HG03039 (cell line): Measurements from ENCODE around the gene SYNE3.
"Not testable (repeated sequence)": the region's sequence is repeated elsewhere in the genome, so short reads cannot be mapped to it uniquely, and the experiment has no call there.

Experiments
- ATAC-seq: cut with Tn5 transposase; IDR thresholded peaks from one replicate; pipeline ENCODE4 v1.9.1; 2021; ENCODE audit warnings: mild to moderate bottlenecking, moderate library complexity; ENCODE audit not compliant: unreplicated experiment

The SYNE3 gene

DNA sequence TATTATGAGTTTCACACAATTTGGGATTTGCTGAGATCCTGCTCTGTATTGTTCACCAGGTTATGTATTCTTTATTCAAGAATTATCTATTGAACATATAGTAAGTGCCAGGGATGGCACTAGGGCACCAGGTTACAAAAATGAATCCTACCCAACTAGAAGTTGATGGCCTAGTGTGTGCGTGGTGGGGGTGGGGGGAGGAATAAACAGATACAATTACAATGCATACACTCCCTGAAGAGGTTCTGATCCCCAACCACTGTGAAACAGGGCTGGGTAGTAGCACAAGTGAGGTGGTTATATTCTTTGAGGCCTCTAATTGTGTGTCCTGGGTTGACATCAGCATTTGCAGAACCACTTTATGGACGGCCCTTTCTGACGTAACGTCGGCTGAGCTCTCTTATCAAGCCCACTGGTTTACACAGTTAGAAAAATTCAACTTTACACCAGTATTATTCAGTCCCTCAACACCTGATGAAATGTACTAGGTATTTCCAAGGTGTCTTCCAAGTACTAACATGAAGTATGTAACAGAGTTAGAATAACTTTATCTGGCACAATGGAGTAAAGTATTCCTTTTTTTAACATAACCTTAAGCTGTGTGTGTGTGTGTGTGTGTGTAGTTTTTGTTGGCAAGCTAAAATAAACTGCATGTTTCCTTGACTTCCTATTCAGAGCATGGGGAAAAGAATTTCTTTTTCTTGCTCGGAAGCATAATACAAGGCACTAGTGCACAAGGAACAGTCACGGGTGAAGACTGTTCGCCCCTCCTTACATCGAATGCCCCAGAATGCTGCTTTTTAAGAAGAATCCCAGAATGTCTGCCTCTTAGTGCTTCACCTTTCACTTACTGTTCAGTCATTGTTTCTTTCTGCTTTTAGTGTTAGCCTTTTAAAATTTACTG is 10.3 kb upstream of the SYNE3 start:
- no peak for ATAC-seq

- no peak for ATAC-seq
Measured at GRCh38 chr14:95525999-95526398, 9.5 kb upstream of the SYNE3 start.

- ATAC-seq = no peak
Measured at GRCh38 chr14:95524706-95525512, 8.5 kb upstream of the SYNE3 start.

DNA sequence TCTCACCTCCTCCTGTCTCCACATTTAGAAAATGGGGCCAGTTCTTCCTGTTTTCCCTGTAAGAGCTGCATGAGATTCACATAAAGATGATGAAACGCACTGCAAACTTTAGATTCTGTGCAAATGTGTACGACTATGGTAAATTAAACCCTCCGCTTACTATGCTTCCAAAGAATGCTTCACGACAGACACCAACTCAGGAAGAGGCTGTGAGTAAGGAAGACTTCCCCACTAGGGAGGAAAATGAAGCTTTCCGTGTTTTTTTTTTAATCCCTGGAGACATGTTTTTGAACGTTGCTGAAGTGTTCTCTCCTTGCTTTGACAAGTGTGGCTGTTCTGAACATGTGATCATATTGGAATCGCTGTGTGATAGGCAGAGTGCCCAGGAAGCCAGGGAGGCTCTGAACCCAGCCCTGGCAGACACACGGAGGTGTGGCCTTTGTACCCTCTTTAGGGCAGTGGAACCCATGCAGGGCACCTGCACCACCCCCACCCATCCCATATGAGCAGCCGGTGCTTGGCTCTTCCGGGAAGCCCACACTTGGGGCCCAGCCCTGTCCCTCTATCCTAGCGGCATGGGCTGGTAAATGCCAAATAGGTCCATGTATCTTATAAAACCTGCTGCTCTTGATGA is 7.5 kb upstream of the SYNE3 start:
- ATAC-seq = no peak

DNA sequence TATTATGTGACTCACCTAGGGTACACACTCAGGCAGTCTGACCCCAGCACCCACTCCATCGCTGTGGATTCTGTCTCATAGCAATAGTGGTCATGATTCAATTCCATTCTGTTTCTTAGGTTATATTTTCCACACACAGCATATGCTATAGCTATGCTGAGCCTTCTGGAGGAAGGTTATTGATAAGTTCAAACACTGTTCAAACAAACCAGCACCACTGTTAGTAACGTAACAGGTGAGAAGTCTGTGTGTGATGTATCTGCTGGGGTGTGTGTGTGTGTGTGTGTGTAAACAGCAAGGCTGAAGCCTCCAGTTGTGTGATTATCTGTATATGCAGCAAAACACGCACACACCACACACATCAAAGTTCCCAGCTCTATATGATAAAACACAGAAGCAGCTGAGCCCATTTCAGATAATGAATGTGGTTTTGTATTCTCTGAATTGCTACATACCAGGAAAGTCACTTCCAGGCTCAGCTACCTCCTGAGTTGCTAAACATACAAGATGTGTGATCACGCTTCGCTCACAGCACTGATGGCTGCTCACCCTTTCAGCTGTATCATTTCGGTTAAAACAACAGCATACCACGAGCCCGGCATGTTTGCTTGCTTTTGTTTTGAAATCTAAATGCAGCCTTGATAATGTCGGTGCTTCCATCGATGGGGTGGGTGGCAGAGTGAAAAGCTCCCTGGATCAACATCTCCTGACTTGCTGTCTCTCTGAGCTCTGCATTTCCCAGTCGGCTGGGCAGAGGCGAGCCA is 6.8 kb upstream of the SYNE3 start:
- no peak for ATAC-seq

DNA sequence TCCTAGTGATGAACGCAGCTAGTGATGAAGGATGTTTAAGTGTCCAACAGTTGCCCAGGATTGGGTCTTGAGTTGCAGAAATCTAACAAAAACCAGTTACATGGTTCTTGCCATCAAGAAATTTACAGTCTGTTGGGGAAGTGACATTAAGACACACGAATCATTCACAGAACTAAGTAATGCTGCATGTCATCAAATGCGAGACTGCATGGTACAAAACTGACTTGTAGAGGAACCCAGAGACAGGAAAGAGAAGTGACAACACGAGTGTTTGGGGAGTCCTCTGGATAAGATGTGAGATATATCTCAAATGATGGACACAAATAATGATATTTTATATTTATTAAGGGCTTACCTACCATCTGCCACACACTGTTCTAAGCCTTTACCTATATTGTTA is 6.1 kb upstream of the SYNE3 start:
- ATAC-seq = no peak

DNA sequence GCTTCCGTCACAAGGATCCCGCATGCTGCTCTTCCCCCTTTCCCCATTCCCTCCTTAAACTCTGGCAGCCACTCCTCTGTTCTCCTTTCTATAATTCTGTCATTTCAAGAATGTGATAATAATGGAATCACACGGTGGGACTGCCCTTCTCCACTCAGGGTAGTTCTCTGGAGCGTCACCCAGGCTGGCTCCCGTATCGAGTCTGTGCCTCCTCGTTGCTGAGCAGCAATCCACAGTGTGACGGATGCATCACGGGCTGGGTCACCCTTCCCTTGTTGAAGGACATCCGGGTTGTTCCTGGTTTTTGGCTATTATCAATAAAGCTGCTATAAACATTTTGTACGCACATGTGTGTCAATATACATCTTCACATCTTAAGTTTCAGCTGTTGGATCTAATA is 5.7 kb upstream of the SYNE3 start:
- no peak for ATAC-seq

- ATAC-seq = no peak
Measured at GRCh38 chr14:95521001-95521400, 4.6 kb upstream of the SYNE3 start.

- ATAC-seq = no peak
Measured at GRCh38 chr14:95520346-95520745, 3.9 kb upstream of the SYNE3 start.

DNA sequence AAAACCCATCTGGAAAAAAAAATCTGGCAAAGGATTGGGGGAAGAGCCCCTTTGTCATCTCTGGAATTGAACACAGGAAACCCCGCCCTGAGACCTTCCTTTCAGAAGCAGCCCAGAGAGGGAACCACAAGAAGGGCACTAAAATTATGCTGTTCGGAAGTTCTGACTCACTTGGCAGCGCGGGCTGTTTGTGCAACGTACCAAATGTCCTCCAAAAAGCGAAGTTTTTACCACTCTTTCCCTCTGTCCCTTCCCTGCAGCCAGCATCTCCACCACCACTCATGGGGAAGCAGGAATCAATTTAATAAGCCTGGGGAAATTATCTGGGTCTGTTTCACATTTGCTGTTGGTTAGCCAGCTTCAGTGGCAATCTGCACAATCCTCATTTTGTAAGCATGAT is 3.2 kb upstream of the SYNE3 start:
- ATAC-seq = no peak

- ATAC-seq = no peak
Measured at GRCh38 chr14:95518045-95518751, 1.7 kb upstream of the SYNE3 start.

DNA sequence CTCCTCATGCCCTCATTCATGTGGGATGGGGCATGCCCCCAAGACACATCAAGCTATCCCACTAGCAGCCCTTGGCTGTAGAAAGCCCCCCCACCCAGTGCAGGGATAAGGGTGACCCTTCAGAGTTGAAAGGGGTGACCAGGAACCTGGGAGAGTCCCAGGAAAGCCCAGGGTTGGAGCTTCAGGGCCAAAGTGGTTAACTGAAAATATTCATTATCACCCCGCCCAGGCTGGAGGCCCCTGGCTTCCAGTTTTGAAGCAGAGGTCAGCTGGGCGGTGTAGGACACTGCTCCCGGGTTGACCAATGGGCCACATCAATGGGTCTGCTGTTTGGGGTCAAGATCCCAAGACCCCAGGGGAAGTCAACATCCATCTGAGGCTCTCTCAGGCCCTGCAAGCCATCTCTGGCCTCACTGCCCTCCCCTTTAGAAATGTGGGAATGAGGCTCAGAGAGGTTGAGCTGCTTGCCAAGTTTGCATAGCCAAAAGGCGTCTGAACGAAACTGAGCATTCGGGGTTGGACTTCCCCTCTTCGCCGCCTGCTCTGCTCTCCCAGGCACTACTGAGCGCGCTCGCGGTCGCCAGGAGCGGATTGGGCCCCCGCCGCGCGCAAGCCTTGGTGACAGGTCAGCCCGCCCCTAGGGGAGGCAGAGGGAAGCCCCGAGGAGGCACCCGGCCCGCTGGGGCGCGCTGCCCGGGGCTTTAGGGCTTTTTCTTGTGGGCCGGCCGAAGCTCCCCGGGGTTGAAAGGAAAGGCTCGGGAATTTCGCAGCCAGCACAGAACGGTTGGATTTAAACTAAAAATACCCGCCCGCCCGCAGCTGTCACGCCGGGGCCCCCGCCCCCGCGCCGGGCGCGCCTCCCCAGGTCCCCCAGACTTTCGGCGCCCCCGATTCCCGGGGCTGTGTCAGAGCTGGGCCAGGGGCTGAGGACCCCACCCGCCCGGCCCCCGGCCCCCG is 576 bp downstream of the SYNE3 start:
- peak; percentile 75 for ATAC-seq

- no peak for ATAC-seq
Measured at GRCh38 chr14:95515080-95515489, 1.4 kb downstream of the SYNE3 start.

GRCh38 chr14:95514131-95515079 is 2.0 kb downstream of the SYNE3 start:
- no peak for ATAC-seq

DNA sequence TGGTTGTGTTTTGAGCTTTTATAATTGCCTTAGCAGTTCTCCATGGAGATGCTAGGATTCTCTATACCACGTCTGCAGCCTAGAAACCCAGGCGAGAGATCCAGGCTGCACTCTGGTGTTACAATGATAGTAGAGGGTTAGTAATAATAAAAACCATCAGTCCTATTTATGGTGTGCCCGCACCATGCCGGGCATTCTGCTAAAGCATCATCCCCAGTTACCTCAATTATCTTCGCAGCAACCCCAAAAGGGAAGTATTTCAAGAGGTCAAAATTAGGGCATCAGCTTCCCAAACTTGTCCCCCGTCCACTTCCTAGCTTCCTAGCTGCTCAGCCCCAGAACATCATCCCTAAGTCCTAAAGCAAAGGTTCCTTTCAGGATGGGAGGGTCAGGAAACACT is 3.2 kb downstream of the SYNE3 start:
- no peak for ATAC-seq

DNA sequence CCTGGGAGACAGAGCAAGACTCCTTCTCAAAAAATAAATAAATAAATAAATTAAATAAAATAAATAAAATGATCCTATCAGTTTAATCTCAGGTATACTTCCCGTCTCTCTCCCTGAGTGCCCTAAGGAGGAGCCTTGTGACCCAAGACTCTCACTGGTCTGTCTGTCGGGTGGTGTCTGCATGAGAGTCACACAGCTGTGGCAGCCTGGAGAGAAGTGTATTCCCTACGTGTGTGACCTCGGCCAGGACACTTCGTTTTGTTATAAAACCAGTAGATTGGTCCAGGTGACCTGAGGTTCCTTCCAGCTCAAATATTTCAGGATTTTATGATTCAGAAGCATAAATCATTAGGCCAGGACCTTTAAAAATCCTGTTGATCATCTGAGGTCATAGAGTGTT is 4.8 kb downstream of the SYNE3 start:
- no peak for ATAC-seq

DNA sequence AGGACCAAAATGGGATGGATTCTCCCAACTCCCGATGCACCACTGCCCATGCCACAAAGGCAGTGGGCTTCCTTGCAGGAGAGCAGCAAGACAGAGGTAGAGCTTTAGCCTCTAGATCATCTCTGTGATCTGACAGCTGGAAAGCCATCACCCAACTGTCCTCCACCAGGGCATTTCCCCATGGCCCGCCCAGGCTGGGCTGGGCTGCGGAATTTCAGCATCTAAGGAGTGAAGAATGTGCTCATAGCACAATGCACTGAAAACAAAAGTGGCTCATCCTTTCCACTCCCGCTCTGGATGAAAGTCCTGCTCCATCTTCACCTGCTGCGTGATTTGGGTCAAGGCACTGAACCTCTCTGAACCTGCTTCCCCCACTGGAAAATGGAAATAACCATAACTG is 5.6 kb downstream of the SYNE3 start:
- ATAC-seq = no peak

DNA sequence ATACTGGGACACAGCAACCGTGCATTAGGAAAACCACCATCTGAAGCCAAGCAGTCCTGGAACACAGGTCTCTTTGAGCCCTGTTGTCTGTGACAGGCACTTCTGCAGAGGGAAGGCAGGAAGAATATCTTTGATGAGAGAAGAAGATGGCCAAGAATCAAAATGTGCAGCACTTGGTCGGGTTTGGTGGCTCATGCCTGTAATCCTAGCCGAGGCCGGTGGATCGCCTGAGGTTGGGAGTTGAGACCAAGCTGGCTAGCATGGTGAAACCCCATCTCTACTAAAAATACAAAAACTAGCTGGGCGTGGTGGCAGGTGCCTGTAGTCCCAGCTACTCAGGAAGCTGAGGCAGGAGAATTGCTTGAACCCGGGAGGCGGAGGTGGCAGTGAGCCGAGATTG is 6.1 kb downstream of the SYNE3 start:
- ATAC-seq = not testable (repeated sequence)
